ENCODE results near the gene SMIM43. TPM values are rescaled to one million over a fixed set of nuclear protein-coding genes. Genes with fewer than 3 reads are reported as not detected.

Gene SMIM43
- total RNA-seq, 1 donor from 2014 or later = not detected

GRCh38 chr4:121791481-121791880 lies 26.5 kb upstream of the SMIM43 start:
- H3K4me3 ChIP-seq (ENCODE audit: low read depth, low read length) = no peak overlapping the region
- DNase-seq (ENCODE audit: low read depth) = no peak
- TF ChIP-seq CTCF (conservative IDR thresholded peaks at IDR 0.05; ENCODE audit: low read depth, low read length) = no peak

- H3K4me3 ChIP-seq (ENCODE audit: low read depth, low read length) = no peak overlapping the region
- TF ChIP-seq CTCF (conservative IDR thresholded peaks at IDR 0.05; ENCODE audit: low read depth, low read length) = no peak
- no peak for DNase-seq (ENCODE audit: low read depth)
Observed at GRCh38 chr4:121790976-121791375, 26.0 kb upstream of the SMIM43 start.

GRCh38 chr4:121789960-121790829 lies 25.2 kb upstream of the SMIM43 start:
- no peak for DNase-seq (ENCODE audit: low read depth)

GRCh38 chr4:121789455-121789854 lies 24.5 kb upstream of the SMIM43 start:
- TF ChIP-seq CTCF (conservative IDR thresholded peaks at IDR 0.05; ENCODE audit: low read depth, low read length) = no peak
- no peak for DNase-seq (ENCODE audit: low read depth)
- H3K4me3 ChIP-seq (ENCODE audit: low read depth, low read length) = no peak overlapping the region

More at GRCh38 chr4:121789960-121790829, 25.2 kb upstream of the SMIM43 start:
- H3K4me3 ChIP-seq (ENCODE audit: low read depth, low read length) = no peak overlapping the region
- no peak for TF ChIP-seq CTCF (conservative IDR thresholded peaks at IDR 0.05; ENCODE audit: low read depth, low read length)

- H3K4me3 ChIP-seq (ENCODE audit: low read depth, low read length) = no peak overlapping the region
- DNase-seq (ENCODE audit: low read depth) = no peak
- no peak for TF ChIP-seq CTCF (conservative IDR thresholded peaks at IDR 0.05; ENCODE audit: low read depth, low read length)
Observed at GRCh38 chr4:121788896-121789295, 23.9 kb upstream of the SMIM43 start.

GRCh38 chr4:121786221-121786620 lies 21.3 kb upstream of the SMIM43 start:
- H3K4me3 ChIP-seq (ENCODE audit: low read depth, low read length) = no peak overlapping the region
- no peak for TF ChIP-seq CTCF (conservative IDR thresholded peaks at IDR 0.05; ENCODE audit: low read depth, low read length)
- DNase-seq (ENCODE audit: low read depth) = no peak

- no peak for DNase-seq (ENCODE audit: low read depth)
- H3K4me3 ChIP-seq (ENCODE audit: low read depth, low read length) = no peak overlapping the region
- no peak for TF ChIP-seq CTCF (conservative IDR thresholded peaks at IDR 0.05; ENCODE audit: low read depth, low read length)
Observed at GRCh38 chr4:121785479-121785878, 20.5 kb upstream of the SMIM43 start.

All from epithelial cell of proximal tubule (primary cell).